ENCODE results near the gene PRKCA. TPM values are rescaled to one million over a fixed set of nuclear protein-coding genes. Genes with fewer than 3 reads are reported as not detected.

Gene PRKCA
- total and polyA plus RNA-seq, 2 donors (not counting 3 experiments of a cell fraction or from before 2014, with no cell fraction given), result 7.5 to 34.2 TPM

- no peaks in the 10 kb centered on the region for H4K20me1 ChIP-seq (replicated peaks; ENCODE audit: control insufficient read depth, extremely low read depth, insufficient read depth, low read length)
- FAIRE-seq (no peak), DNase-seq (ENCODE audit: low read depth, low spot score) (no peak)
- H3K27ac ChIP-seq (ENCODE audit: insufficient read depth, low read depth, low read length), result no peak overlapping the region
- POLR2A ChIA-PET, result interaction anchor here (0.8 kb wide), 1 partner anchor 23 kb away, joined by 3 read pairs; no protein-coding TSS in a partner anchor
- H3K9me3 ChIP-seq (replicated peaks; ENCODE audit: control insufficient read depth, insufficient read depth, low read length), result no peaks in the 10 kb centered on the region
- intact Hi-C loops (cut with micrococcal nuclease), result no loop called here
- no peak overlapping the region for H2AFZ ChIP-seq (ENCODE audit: low read depth, low read length)
- H3K36me3 ChIP-seq (ENCODE audit: control insufficient read depth in 2 of 2, extremely low read depth in 1 of 2, insufficient read depth in 2 of 2, low read length in 2 of 2), result no peaks in the 10 kb centered on the region
- H3K9me1 ChIP-seq (replicated peaks; ENCODE audit: control insufficient read depth, extremely low read depth, insufficient read depth, low read length), result no peaks in the 10 kb centered on the region
- no peak overlapping the region for H3K9ac ChIP-seq (replicated peaks; ENCODE audit: extremely low read depth, insufficient read depth, low read length)
- dilution Hi-C loops (cut with MboI; ENCODE audit: extremely low pct_ligation_motif_present, low sequenced_read_pairs), result no loop called here
- no peaks in the 10 kb centered on the region for H3K27me3 ChIP-seq (ENCODE audit: control insufficient read depth in 2 of 2, insufficient read depth in 2 of 2, low read length in 2 of 2)
- BruUV-seq (replicated peaks), result no TSS peak
- H3K4me3 ChIP-seq (replicated peaks in 1 of 3; ENCODE audit: insufficient read depth in 1 of 3, low read depth in 1 of 3, low read length in 3 of 3), result no peak overlapping the region
- TF ChIP-seq GATA2 (IDR thresholded peaks at IDR 0.05; ENCODE audit: insufficient read depth, insufficient read length, low read depth, low read length) (no peak), POLR2A (IDR thresholded peaks at IDR 0.05; ENCODE audit: low read depth, low read length) (no peak), FOS (IDR thresholded peaks at IDR 0.05; ENCODE audit: borderline replicate concordance, insufficient read depth, low read length) (no peak), MAX (IDR thresholded peaks at IDR 0.05; ENCODE audit: insufficient read depth, insufficient read length) (no peak), CTCF (IDR thresholded peaks at IDR 0.05; ENCODE audit: extremely low read depth in 1 of 2, insufficient read depth in 1 of 2, low read depth in 1 of 2, low read length in 2 of 2) (no peak), POLR2AphosphoS5 (IDR thresholded peaks at IDR 0.05; ENCODE audit: insufficient read depth, low read depth, low read length) (no peak), MYC (IDR thresholded peaks at IDR 0.05; ENCODE audit: low read depth, low read length) (no peak), EZH2 (IDR thresholded peaks at IDR 0.05; ENCODE audit: borderline replicate concordance, low read depth, low read length, severe bottlenecking) (no peak), JUN (IDR thresholded peaks at IDR 0.05; ENCODE audit: borderline replicate concordance, insufficient read depth, insufficient read length, low read depth) (no peak)
- no peaks in the 10 kb centered on the region for H3K4me1 ChIP-seq (ENCODE audit: control insufficient read depth, extremely low read depth, insufficient read depth, low read length)
- CTCF ChIA-PET, result interaction anchor here (3.9 kb wide), 1 partner anchor 11 kb away, joined by 15 read pairs; no protein-coding TSS in a partner anchor
- H3K4me2 ChIP-seq (ENCODE audit: insufficient read depth, low read length), result no peak overlapping the region
- peaks cover 2% of the 10 kb centered on the region for H3K79me2 ChIP-seq (ENCODE audit: control insufficient read depth, insufficient read depth, low read length)
Measured at GRCh38 chr17:66443606-66444005, 141.2 kb downstream of the PRKCA start.

All from endothelial cell of umbilical vein (primary cell).